ENCODE measurements around the gene FOXP1.

Gene FOXP1

GRCh38 chr3:71251156-71251775, 332.3 kb downstream of the FOXP1 start:
- DNase-seq: no peak

- DNase-seq: no peak
Observed at GRCh38 chr3:71250026-71250425, 333.5 kb downstream of the FOXP1 start.

- no peak for DNase-seq
Observed at GRCh38 chr3:71247958-71248335, 335.6 kb downstream of the FOXP1 start.

- no peak for DNase-seq
Observed at GRCh38 chr3:71247221-71247957, 336.1 kb downstream of the FOXP1 start.

GRCh38 chr3:71245971-71246880, 337.3 kb downstream of the FOXP1 start:
- DNase-seq: no peak

- DNase-seq: no peak
Observed at GRCh38 chr3:71244826-71245488, 338.6 kb downstream of the FOXP1 start.

- no peak for DNase-seq
Observed at GRCh38 chr3:71244153-71244825, 339.2 kb downstream of the FOXP1 start.

GRCh38 chr3:71243229-71243628, 340.3 kb downstream of the FOXP1 start:
- DNase-seq: no peak

- DNase-seq: no peak
Observed at GRCh38 chr3:71241981-71242560, 341.5 kb downstream of the FOXP1 start.

GRCh38 chr3:71241246-71241901, 342.2 kb downstream of the FOXP1 start:
- DNase-seq: no peak

- no peak for DNase-seq
Observed at GRCh38 chr3:71240034-71240433, 343.5 kb downstream of the FOXP1 start.

- no peak for DNase-seq
Observed at GRCh38 chr3:71238355-71238757, 345.2 kb downstream of the FOXP1 start.

GRCh38 chr3:71237672-71238071, 345.9 kb downstream of the FOXP1 start:
- DNase-seq: no peak

GRCh38 chr3:71235846-71236245, 347.7 kb downstream of the FOXP1 start:
- DNase-seq: no peak

- no peak for DNase-seq
Observed at GRCh38 chr3:71232895-71233294, 350.6 kb downstream of the FOXP1 start.

- no peak for DNase-seq
Observed at GRCh38 chr3:71232175-71232679, 351.3 kb downstream of the FOXP1 start.

GRCh38 chr3:71231680-71232079, 351.8 kb downstream of the FOXP1 start:
- DNase-seq: no peak

GRCh38 chr3:71229905-71230657, 353.4 kb downstream of the FOXP1 start:
- no peak for DNase-seq

GRCh38 chr3:71228156-71228866, 355.2 kb downstream of the FOXP1 start:
- no peak for DNase-seq

- peak; percentile 13 for DNase-seq
Observed at GRCh38 chr3:71227270-71227661, 356.3 kb downstream of the FOXP1 start.

All from inflammatory macrophage treated with lipopolysaccharide for 4 hours (primary cell).